ENCODE measurements around the gene PCNX4.

PCNX4 gene

DNA sequence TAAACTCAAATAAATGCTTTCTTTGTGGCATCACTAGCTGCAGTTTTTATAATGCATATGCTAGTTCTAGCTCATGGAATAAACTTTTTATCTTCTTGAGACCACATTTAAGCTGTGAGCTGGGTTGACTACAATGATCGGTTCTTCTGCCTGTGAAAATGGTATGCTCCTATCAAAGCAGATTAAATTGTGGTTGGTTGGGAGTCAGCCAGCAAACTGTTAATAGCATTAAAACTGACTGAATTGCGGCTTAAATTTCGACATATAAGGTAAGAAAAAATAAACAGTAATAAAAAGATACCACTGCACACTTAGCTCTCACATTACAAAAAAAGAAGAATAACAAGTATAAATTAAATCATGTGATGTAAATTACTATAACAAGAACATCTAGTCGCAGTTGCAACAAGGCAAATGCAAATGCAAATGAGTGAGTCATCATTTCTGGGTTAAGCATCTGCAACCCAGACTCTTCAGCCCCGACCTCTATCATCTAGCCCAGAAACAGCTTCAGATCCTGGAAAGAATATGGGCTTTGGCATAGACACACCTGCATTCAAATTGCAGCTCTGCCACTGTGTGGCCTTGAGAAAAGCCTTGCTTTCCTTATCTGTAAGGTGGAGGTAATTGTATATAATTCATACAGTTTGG is 93.3 kb downstream of the PCNX4 start:
- H3K27ac ChIP-seq (ENCODE audit: low read depth, low read length, poor library complexity, severe bottlenecking): peak overlapping the region; percentile 43
- H3K79me2 ChIP-seq (ENCODE audit: insufficient read depth, low read length): no peaks in the 10 kb centered on the region
- no peaks in the 10 kb centered on the region for H3K9me2 ChIP-seq (ENCODE audit: low read depth, low read length)
- peak overlapping the region; percentile 29; the same call in 1 of the 2 replicates for H3K9ac ChIP-seq (ENCODE audit: low read length)
- no peaks in the 10 kb centered on the region for H4K20me1 ChIP-seq (ENCODE audit: insufficient read depth, low read length)
- H3K4me3 ChIP-seq (ENCODE audit: low read depth, low read length, poor library complexity, severe bottlenecking): no peak overlapping the region
- H3K9me3 ChIP-seq (ENCODE audit: low read length): no peaks in the 10 kb centered on the region
- TF ChIP-seq EZH2 (IDR thresholded peaks at IDR 0.05; ENCODE audit: borderline replicate concordance, low read length): no peak
- no peak for TF ChIP-seq CTCF (IDR thresholded peaks at IDR 0.05; ENCODE audit: low read length)
- no peaks in the 10 kb centered on the region for H3K27me3 ChIP-seq (ENCODE audit: insufficient read depth, low read length)
- H3F3A ChIP-seq (ENCODE audit: insufficient read depth, low read length): no peaks in the 10 kb centered on the region
- no peaks in the 10 kb centered on the region for H3K36me3 ChIP-seq (ENCODE audit: insufficient read depth, low read length)
- peak overlapping the region; percentile 53 for H3K4me2 ChIP-seq (ENCODE audit: low read length)
- peak overlapping the region; percentile 91; the same call in 1 of the 2 replicates for H2AFZ ChIP-seq (ENCODE audit: low read length)
- peaks cover 44% of the 10 kb centered on the region for H3K4me1 ChIP-seq (ENCODE audit: insufficient read depth, low read length, severe bottlenecking)

GRCh38 chr14:60188115-60188514 is 96.4 kb downstream of the PCNX4 start:
- H3K4me3 ChIP-seq (ENCODE audit: low read depth, low read length, poor library complexity, severe bottlenecking): no peak overlapping the region
- H3K4me1 ChIP-seq (ENCODE audit: insufficient read depth, low read length, severe bottlenecking): peaks cover 42% of the 10 kb centered on the region
- H3K9ac ChIP-seq (ENCODE audit: low read length): no peak overlapping the region

GRCh38 chr14:60188696-60189095 is 97.0 kb downstream of the PCNX4 start:
- H4K20me1 ChIP-seq (ENCODE audit: insufficient read depth, low read length): no peaks in the 10 kb centered on the region
- H3K9me2 ChIP-seq (ENCODE audit: low read depth, low read length): no peaks in the 10 kb centered on the region
- H3K4me1 ChIP-seq (ENCODE audit: insufficient read depth, low read length, severe bottlenecking): peaks cover 36% of the 10 kb centered on the region
- H3F3A ChIP-seq (ENCODE audit: insufficient read depth, low read length): no peaks in the 10 kb centered on the region
- no peak overlapping the region for H3K4me2 ChIP-seq (ENCODE audit: low read length)
- H3K27me3 ChIP-seq (ENCODE audit: insufficient read depth, low read length): no peaks in the 10 kb centered on the region
- H3K36me3 ChIP-seq (ENCODE audit: insufficient read depth, low read length): no peaks in the 10 kb centered on the region
- peak overlapping the region; percentile 55 for H3K27ac ChIP-seq (ENCODE audit: low read depth, low read length, poor library complexity, severe bottlenecking)
- no peak overlapping the region for H2AFZ ChIP-seq (ENCODE audit: low read length)
- TF ChIP-seq EZH2 (IDR thresholded peaks at IDR 0.05; ENCODE audit: borderline replicate concordance, low read length) (no peak), CTCF (IDR thresholded peaks at IDR 0.05; ENCODE audit: low read length) (no peak)
- no peak overlapping the region for H3K4me3 ChIP-seq (ENCODE audit: low read depth, low read length, poor library complexity, severe bottlenecking)
- H3K9ac ChIP-seq (ENCODE audit: low read length): no peak overlapping the region
- no peaks in the 10 kb centered on the region for H3K79me2 ChIP-seq (ENCODE audit: insufficient read depth, low read length)
- H3K9me3 ChIP-seq (ENCODE audit: low read length): no peaks in the 10 kb centered on the region

More at GRCh38 chr14:60188115-60188514, 96.4 kb downstream of the PCNX4 start:
- Histone ChIP-seq H2AFZ (ENCODE audit: low read length) (no peak overlapping the region), H3K9me2 (ENCODE audit: low read depth, low read length) (no peaks in the 10 kb centered on the region), H3F3A (ENCODE audit: insufficient read depth, low read length) (no peaks in the 10 kb centered on the region), H3K9me3 (ENCODE audit: low read length) (no peaks in the 10 kb centered on the region), H4K20me1 (ENCODE audit: insufficient read depth, low read length) (no peaks in the 10 kb centered on the region), H3K36me3 (ENCODE audit: insufficient read depth, low read length) (no peaks in the 10 kb centered on the region), H3K27me3 (ENCODE audit: insufficient read depth, low read length) (no peaks in the 10 kb centered on the region), H3K27ac (ENCODE audit: low read depth, low read length, poor library complexity, severe bottlenecking) (no peak overlapping the region), H3K79me2 (ENCODE audit: insufficient read depth, low read length) (no peaks in the 10 kb centered on the region), H3K4me2 (ENCODE audit: low read length) (no peak overlapping the region)
- no peak for TF ChIP-seq EZH2 (IDR thresholded peaks at IDR 0.05; ENCODE audit: borderline replicate concordance, low read length)
- TF ChIP-seq CTCF (IDR thresholded peaks at IDR 0.05; ENCODE audit: low read length): peak; percentile 64

Measured in OCI-LY1 (cell line).